Medulla oblongata (tissue), 1 donor: ENCODE measurements around the gene LRBA.
"Not testable (repeated sequence)": the region's sequence is repeated elsewhere in the genome, so short reads cannot be mapped to it uniquely, and the experiment has no call there.

Experiments
- DNase-seq: peaks from one replicate; pipeline ENCODE4 v3.0.0-alpha.2; 2015; ENCODE audit errors: extremely low spot score

LRBA gene

DNA sequence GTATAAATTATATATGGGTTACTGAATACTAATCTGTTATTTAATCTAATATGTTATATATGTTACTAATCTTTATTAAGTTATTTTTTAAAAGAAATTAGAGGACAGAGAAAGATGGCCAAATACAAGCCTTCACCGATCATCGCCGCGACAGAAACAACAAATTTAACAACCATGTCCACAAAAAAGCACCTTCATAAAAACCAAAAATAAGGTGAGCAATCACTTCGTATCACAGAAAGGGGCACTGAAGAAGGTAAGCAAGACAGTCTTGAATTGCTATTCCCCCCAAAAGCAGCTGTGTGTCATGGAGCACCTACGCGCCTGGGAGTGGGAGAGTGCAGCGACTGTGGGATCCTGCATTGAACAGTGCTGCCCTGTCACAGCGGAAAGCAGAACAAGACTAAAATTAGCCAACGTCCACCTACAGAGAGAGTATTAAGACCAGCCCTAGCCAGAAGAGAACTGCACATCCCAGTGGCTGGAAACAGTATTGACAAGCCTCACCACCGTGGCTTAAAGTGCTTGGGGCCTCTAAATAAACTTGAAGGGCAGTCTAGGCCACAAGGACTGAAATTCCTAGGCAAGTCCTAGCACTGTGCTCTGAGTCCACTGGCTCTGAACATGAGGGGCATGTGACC lies 38.5 kb downstream of the LRBA start:
- no peak for DNase-seq

DNA sequence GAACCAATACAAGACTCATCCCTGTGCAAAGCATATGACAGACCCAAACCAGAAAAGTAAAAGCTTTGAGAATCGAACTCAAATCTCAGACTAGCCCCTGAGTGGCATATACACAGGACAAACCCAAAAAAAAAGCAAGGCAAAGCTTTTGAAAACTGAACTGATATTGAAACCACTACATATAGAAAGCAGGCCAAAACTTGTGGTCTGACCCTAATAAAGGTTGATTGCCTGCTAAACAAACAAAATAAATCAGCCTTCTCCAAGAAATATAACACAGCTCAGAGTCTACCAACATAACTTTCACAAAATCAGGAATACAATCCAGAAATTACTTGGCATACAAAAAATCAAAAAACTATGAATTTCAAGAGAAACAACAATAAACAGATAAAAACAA lies 40.3 kb downstream of the LRBA start:
- no peak for DNase-seq

DNA sequence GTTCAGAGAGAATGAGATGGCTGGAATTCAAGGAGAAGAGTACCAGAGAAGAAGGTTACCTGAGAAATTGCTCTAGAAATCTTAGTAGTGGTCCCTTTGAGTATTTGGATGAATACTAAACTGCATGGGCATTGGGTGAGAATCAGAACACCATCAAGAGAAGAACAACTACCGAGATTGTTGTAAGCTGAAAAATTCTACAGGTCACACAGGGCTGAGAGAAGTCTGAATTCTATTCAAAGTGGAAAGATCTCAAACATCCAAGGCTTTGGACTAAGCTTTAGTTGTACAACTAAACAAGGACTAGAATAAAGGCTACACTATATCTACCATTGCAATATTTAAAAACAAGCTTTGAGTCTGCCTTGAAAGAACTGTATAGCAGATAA lies 40.8 kb downstream of the LRBA start:
- DNase-seq = no peak

DNA sequence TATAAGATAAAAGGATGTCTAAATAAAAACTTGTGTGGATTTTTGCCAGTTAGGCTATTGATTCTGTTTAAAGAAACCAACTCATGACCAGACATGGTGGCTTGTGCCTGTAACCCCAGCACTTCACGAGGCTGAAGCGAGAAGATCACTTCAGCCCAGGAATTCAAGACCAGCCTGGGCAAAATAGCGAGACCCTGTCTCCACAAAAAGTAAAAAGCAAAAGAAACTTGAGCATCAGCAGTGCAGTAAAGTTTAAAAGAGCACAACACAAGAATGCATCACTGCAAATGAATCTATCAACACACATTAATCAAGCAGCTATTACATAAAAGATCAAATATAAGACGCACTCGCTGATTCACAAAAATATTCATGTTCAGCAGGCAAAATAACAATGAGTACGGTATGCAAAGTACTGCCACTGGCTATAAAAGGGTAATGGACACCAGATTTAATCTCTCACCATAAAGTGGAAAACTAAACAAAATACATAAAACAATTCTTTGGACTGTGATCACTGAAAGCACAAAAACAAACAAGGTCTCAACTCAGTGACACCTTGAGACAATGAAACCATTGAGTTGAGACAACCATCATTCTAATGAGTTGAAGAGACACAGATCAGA lies 41.3 kb downstream of the LRBA start:
- no peak for DNase-seq

DNA sequence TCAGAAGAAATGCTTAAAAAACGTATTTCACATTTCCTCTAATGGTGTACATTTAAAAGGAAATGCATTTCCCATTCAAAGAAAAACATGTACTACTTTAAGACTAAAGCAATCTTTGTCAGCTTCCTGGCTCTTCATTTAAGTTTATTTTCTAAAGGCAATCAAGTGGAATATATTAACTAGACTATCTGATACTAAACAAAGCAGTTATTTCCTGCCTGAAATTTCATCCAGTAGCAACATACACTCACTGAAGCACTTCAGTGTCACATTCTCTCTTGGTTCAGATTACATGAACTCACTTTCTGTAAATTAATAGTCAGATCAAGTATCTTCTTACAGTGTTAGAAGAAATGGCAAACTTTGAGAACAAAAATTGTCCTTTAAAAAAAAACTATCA lies 42.5 kb downstream of the LRBA start:
- no peak for DNase-seq

DNA sequence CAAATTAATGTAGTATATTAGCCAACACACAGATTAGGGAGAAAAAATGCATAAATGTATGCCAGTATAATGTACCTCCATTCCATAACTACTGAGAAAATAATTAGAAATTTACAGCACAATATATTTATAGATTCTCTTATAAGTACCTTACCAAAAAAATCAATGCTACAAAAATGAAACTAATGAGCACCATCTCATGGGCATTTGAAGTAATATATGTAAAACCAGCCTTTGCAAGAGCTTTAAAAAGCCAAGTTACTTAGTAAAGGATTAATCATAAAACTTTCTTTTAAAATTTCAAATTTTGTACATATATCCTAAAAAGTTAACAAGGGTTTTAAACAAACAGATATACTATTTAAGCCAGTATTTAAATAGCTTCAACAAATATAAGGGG lies 43.2 kb downstream of the LRBA start:
- no peak for DNase-seq

DNA sequence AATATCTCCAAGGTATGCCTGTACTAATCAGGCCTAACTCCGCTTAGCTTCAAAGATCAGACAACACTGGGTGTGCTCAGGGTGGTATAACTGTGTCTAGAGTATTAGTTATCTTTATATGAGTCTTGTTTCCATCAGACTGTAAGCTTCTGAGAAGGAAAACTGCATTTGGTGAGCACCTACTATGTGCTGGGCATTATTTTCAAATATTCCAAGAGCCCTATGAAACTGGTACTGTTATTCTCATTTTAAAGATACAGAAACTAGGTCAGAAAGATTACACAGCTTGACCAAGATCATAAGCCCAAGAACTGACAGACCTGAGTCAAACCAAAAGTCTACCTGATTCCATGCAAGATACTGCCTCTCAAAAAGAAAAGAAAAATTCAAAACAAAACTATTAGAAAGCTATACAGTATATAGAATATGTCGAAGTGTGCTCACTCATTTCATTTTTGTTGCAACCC lies 44.4 kb downstream of the LRBA start:
- no peak for DNase-seq

DNA sequence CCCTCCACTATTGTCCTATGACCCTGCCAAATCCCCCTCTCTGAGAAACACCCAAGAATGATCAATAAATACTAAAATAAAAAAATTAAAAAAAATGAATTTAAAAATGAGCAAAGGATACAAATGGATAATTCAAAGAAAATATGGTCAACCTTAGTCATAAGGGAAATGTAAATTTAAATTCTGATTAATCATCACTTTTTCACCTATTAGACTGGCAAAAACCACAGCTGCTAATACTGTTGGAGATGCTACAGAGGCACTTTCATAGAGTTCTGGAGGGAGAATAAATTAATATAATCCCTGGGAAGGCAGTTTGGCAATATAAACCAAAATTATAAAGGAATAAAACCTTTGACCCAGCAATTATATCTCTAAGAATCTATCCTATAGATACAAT lies 50.3 kb downstream of the LRBA start:
- DNase-seq = no peak

DNA sequence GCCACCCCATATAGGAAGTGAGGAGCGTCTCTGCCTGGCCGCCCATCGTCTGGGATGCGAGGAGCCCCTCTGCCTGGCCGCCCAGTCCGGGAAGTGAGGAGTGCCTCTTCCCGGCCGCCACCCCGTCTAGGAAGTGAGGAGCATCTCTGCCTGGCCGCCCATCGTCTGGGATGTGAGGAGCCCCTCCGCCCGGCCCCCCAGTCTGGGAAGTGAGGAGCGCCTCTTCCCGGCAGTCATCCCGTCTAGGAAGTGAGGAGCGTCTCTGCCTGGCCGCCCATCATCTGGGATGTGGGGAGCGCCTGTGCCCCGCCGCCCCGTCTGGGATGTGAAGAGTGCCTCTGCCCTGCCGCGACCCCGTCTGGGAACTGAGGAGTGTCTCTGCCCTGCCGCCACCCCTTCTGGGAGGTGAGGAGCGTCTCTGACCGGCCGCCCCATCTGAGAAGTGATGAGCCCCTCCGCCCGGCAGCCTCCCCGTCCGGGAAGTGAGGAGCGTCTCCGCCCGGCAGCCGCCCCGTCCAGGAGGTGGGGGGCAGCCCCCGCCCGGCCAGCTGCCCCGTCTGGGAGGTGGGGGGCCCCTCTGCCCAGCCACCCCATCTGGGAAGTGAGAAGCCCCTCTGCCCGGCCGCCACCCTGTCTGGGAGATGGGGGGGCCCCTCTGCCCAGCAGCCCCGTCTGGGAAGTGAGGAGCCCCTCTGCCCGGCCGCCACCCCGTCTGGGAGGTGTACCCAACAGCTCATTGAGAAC lies 51.3 kb downstream of the LRBA start:
- DNase-seq = not testable (repeated sequence)

DNA sequence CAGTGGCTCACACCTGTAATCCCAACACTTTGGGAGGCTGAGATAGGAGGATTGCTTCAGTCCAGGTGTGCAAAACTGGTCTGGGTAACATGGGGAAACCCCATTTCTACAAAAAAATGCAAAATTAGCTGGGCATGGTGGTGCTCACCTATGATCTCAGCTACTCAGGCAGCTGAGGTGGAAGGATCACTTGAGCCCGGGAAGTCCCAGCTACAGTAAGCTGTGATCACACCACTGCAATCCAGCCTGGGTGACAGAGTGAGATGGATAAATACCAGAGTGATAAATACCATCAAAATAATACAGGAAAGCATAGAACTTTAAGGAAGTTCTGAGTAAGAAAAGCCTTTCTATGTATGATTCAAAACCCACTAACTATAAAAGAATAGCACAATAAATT lies 52.8 kb downstream of the LRBA start:
- DNase-seq = no peak

DNA sequence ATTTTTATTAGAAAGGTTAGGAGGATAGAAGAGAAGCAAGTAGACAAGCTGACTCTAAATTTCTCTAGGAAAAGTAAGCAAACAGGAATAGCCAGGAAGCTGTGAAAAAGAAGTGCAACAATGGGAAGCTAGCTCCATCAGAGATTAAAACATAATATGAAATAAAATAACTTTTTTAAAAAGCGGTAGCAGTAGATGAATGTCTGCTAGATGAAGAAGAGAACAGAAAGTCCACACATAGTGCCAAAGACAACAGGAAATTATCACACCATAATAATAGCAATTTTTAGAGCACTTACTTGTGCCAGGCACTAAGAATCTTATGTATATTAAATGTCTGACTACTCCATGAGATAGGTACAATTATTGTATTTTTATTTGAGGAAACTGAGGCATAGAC lies 53.5 kb downstream of the LRBA start:
- DNase-seq = no peak

DNA sequence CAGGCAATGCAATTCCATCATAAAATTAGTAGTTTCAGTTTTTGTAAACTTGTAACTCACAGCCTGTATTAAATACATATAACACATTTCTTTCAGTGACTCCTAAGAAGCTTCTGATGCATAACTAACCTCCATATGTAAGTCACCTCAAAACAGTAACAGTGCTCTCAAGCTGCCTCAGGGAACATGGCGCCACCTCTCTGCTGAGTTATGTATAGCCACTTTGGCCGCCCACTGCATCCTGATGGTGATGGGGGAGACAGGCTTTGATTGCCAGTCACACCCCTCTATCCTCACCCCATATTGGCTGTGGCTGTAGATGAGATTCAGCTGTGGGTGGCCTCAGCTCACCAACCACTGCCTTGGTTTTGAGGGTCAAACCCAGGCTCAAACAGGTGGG lies 54.3 kb downstream of the LRBA start:
- DNase-seq = no peak

DNA sequence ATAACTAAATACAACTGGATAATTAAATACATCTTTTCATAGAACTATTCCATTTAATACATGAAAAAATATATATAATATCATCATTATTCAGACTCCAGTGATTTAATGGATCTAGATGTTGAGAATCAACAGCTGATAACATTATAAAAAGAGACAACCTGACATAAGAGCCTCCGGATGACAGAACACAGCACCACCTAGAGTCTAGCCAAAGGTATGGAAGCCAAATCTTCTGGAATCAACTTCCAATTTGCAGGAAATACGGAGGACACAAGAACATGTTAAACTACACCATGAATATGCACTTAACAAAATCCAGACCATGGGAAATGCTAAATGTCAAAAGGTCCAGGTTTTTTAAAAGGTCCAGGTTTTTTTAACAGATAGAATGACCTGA lies 55.0 kb downstream of the LRBA start:
- DNase-seq = no peak

DNA sequence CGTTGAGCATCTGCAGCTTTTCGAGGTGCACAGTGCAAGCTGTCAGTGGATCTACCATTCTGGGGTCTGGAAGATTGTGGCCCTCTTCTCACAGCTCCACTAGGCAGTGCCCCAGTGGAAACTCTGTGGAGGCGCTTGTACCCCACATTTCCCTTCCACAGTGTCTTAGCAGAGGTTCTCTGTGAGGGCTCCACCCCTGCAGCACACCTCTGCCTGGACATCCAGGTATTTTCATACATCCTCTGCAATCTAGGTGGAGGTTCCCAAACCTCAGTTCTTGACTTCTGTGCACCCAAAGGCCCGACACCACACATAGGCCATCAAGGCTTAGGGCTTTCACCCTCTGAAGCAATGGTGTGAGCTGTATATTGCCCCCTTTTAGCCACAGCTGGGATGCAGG lies 57.1 kb downstream of the LRBA start:
- DNase-seq = not testable (repeated sequence)

DNA sequence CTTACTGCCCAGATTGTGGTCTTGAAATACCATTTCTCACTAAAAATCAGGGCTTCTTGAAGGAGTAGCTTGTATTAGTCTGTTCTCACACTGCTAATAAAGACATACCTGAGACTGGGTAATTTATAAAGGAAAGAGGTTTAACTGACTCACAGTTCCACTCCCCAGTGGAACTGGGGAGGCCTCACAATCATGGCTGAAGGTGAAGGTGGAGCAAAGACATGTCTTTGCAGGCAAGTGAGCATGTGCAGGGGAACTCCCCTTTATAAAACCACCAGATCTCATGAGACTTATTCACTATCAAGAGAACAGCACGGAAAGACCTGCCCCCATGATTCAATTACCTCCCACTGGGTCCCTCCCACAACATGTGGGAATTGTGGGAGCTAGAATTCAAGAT lies 58.0 kb downstream of the LRBA start:
- not testable (repeated sequence) for DNase-seq

DNA sequence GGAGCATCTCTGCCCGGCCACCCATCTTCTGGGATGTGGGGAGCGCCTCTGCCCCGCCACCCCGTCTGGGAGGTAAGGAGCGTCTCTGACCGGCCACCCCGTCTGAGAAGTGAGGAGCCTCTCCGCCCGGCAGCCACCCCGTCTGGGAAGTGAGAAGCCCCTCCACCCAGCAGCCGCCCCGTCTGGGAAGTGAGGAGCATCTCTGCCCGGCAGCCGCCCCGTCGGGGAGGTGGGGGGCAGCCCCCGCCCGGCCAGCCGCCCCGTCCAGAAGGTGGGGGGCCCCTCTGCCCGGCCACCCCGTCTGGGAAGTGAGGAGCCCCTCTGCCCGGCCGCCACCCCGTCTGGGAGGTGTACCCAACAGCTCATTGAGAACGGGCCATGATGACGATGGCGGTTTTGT lies 61.2 kb downstream of the LRBA start:
- DNase-seq = not testable (repeated sequence)

DNA sequence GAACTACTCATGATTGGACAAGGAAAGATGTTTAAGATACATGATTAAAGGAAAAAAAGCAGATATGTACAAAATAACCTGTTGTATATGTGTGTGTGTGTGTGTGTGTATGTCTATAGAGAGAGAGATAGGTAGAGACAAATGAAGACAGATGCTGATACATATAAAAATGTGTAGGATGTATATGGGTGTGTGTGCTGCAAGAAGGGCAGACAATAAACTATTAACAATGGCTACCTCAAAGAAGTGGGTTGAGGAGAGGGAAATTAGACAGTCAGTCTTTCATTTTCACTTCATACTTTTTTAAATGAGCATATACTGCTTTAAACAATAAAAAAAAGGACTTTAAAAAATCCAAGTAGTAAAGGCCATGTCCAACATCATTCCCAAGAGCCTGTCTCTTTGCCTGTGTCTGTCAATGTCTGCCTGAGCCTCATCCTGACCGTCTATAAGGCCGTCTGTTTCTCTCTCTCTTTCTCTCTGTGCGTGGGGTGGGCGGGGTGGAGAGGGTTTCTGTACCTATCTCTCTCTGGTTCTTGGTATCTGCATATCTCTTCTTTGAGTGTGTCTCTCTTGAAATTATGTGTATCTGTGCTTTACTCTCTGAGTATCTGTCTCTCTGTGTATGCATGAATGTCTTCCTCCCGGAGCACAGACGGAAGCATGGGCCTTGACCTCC lies 62.8 kb downstream of the LRBA start:
- no peak for DNase-seq

DNA sequence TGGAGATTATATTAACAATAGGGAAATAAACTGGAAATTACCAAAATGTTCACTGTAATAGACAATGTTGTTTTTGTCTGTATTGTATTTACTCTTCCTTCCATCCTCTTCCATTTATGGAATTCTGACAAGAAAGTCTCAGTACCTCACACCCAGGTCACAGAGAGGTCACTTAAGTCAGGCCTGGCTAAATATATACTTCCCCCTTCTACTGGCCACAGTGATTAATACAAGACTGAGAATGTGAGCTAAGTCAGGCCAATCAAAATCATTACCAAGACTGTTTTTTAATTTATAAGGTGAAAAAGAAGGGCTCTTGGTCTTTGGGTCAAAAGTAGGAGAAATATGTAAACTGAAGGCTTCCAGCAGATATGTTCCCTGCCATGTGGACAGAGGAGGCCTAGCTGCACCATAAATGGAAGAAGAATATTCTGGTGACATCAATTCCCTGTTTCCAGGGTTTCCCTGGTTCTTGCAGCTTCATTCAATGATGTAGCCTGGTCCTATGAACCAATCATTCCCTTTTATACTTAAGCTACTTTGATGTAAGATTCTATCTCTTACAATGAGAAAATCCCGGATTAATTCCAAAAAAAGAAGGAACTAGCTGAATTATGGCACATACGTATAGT lies 64.3 kb downstream of the LRBA start:
- DNase-seq = no peak

DNA sequence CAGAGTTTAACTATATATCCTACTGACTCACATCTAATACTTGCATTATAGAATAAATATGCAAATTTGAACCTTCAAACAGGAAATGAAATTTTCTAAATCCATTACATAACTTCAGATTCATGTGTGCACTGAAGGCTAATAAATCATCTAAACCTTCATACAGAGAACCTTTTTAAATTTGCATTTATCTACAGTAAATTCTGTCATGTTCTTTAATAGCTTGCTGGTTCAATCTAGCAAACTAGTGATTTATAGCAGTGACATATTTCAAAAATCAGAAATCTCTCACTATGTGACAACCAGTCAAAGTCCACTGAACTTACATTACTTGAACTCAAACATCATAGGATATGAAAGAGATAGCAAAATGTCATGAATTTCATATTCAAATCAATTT lies 65.1 kb downstream of the LRBA start:
- no peak for DNase-seq

DNA sequence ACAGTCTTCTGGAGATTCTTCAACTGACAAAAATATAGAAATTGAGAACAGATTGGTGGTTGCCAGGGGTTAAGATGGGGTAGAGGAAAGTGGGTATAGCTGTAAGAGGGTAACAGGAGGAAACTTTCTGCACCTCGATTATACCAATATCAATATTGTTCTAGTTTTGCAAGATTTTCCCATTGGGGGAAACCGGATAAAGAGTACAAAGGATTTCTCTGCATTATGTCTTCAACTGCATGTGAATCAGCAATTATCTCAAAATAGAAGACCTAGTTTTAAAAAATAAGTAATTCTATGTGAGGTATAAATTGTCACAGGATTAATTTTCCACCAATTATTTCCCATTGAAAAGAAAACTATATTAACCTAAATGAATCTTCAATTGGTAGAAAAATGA lies 65.7 kb downstream of the LRBA start:
- no peak for DNase-seq

DNA sequence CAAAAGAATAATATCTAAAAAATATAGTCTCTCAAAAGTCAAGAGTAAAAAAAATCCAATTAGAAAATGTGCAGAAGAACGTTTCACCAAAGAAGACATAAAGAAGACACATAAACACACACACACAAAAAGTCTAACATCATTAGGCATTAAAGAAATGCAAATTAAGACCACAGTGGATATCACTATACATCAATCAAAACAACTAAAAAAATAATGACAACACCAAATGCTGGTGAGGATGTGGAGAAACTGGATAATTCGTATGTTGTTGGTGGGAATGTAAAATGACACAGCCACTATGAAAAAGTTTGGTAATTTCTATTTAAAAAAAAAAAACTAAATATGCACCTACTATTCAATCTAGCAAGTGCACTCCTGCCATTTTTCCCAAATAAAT lies 66.4 kb downstream of the LRBA start:
- DNase-seq = no peak

DNA sequence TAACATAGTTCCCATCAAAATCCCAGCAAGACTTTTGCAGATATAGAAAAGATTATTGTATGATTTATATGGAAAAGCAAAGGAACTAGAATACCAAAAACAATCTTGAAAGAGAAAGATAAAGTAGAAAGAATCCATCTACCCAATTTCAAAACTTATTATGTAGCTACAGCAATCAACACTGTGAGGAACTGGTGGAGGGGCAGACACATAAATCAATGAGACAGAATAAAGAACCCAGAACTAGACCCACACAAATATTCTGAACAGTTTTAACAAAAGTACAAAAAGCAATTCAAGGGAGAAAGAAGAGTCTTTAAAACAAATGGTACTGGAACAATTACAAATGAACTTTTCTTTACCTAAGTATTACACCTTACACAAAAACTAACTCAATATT lies 67.0 kb downstream of the LRBA start:
- DNase-seq = no peak
